DMS53 (cell line): Measurements from ENCODE around the gene HS3ST6.
"Not testable (repeated sequence)": the region's sequence is repeated elsewhere in the genome, so short reads cannot be mapped to it uniquely, and the experiment has no call there.

Experiments
- DNase-seq: peaks from one replicate; lab custom pipeline; 2025; lab: John Stamatoyannopoulos, UW

Gene HS3ST6

GRCh38 chr16:1907226-1907860, 10.9 kb downstream of the HS3ST6 start:
- no peak for DNase-seq

- DNase-seq, result no peak
Measured at GRCh38 chr16:1906846-1907165, 11.4 kb downstream of the HS3ST6 start.

DNA sequence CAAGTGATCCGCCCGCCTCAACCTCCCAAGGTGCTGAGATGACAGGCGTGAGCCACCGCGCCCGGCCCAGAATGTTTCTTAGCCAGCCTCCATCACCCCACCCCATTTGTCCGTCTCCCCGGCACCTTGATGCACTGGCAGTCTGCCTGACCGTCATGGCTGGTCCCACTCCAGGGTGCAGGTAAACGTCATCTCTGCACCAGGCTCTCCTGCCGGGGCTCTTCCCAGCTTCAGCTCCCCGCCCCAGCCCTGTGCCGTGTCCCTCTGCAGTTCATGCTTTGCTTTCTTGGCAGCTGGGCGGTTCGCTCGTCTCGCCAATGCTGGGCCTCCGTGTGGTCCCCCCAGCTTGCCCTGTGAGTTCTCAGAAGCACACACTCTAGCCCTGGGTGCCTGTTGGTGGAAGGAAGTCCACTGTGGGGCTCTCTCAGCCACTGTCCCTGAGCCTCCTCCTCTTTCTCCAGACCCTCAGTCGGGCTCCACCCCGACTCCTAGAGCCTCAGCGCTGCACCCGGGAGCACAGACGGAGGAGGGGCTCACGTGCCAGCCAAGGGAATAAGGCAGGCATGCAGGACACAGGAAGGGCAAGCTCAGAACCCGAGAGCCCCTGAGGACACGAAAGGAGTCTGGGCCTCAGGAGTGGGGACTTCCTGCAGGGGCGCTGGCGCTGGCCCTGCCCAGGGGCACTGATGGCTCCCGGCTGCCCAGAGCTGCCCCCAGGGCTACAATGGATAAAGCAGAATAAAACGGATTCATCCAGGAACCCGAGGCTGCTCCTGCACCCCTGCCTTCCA, 12.0 kb downstream of the HS3ST6 start:
- no peak for DNase-seq

GRCh38 chr16:1903845-1904840, 14.1 kb downstream of the HS3ST6 start:
- no peak for DNase-seq

DNA sequence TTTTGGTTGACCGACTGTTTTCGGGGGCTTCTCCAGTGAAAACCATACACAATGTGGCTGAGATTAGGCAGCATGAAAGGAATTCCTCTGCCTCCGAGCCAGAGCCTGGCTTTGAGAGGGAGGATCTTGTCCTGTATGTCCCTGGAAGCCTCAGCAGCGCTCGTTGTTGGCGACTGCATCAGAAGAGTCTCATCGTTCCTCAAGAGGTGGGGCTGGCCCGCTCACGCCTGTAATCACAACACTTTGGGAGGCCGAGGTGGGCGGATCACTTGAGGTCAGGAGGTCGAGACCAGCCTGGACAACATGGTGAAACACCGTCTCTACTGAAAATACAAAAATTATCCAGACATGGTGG, 15.0 kb downstream of the HS3ST6 start:
- DNase-seq, result no peak

DNA sequence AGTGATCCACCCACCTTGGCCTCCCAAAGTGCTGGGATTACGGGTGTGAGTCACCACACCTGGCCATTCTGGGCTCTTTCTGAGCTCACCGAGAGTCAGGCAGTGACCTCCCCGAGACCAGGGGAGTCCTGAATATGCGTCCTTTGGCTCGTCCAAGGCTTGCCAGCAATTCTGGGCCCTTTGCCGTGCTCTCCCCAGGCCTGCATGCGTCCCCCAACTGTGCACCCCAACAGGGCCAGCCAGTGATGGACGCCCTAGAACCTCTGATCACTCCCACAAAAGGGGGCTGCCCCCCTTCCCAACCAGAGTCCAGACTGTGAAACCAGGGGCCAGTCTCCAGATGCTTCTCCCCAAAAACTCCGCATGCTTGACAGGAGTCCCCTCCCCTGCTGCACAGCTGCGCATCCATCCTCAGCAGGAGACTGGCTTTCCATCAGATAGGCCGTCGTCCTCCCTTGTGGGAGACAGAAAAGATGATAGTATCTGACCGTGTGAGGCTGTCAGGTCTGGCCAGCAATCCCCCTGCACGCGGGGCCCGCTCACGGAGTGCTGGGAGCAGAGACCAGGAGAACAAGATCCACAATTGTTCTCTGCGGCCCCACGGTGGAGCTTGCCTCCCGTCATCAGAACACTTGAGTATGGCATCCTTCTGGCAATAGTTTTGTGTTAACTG, 15.5 kb downstream of the HS3ST6 start:
- DNase-seq, result no peak

GRCh38 chr16:1900452-1900774, 17.8 kb downstream of the HS3ST6 start:
- DNase-seq, result peak; percentile 97

GRCh38 chr16:1899641-1900451, 18.4 kb downstream of the HS3ST6 start:
- peak; percentile 97 for DNase-seq

DNA sequence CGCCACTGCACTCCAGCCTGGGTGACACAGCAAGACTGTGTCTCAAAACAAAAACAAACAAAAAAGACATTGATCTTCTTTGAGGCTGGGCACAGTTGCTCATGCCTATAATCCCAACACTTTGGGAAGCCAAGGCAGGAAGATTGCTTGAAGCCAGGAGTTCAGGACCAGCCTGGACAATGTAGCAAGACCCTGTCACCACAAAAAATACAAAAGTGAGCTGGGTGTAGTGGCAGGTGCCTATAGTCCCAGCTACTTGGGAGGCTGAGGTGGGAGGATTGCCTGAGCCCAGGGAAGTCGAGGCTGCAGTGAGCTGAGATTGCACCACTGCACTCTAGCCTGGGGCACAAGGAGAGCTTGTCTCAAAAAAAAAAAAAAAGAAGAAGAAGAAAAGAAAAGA, 20.5 kb downstream of the HS3ST6 start:
- DNase-seq, result not testable (repeated sequence)

GRCh38 chr16:1895949-1896675, 22.1 kb downstream of the HS3ST6 start:
- DNase-seq, result no peak

DNA sequence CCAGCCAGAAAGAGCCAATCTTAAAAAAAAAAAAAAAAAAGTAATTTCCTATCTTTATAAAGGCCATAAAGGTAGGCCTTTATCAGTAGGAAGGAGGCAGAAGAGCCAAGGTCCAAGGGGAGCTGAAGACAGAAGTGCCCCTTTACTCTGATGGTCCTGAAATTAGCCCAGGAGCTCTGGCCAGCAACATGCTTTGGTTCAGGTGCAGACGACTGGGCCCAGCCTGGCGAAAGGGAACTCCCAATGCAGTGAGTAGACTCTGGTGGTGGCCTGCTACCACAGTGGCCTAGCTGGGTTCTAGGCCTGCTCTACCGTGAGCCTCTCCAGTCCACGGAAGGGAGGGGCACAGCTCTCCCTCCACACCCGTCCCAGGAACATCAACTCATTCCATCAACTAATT, 23.1 kb downstream of the HS3ST6 start:
- DNase-seq, result no peak

DNA sequence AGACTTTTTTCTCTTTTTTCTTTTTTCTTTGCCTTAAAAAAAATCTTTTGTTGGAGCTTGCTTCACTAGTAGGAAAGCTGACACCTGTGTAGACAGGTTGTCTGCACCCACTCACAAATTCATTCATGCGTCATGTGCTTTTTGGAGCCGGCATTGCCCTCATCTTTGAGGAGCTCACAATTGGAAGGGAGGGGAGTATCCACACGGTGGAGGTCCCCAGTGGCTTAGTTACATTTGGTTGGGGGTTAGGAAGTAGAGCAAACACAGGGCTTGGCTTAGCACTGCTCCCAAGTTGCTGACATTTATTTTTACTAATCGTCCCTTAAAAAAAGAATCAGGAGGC, 27.5 kb downstream of the HS3ST6 start:
- peak; percentile 83 for DNase-seq

DNA sequence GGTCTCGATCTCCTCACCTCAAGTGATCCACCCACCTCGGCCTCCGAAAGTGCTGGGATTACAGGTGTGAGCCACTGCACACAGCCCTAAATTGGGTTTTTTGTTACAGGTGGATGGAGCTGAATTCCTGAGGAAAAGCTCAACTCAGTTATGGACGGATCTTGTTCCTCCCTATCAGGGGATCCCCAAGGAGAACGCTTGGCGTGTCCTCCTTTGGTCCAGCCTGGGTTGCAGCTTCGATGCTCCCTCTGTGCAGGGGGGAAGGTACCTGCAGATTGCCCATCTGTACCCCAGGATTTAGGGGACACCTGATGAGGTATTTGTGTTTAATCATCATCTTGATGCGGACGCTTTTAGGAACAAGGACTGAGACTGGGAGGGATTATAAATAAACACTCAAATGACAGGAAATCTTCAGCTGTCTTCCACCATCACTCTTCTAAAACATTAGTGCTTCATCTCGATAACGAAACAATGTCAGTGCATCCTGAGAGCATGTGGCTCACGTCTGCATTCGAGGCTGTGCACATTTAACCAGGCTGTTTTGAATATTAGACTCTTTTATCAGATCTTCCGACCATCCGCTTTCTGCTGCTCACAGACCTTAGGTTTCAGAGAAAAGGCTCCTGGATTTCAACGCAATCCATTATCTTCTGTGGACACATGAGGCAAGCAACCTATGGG, 28.0 kb downstream of the HS3ST6 start:
- DNase-seq, result no peak

GRCh38 chr16:1887711-1888354, 30.4 kb downstream of the HS3ST6 start:
- no peak for DNase-seq

- DNase-seq, result no peak
Measured at GRCh38 chr16:1884889-1885288, 33.3 kb downstream of the HS3ST6 start.

GRCh38 chr16:1884155-1884760, 34.0 kb downstream of the HS3ST6 start:
- peak; percentile 58 for DNase-seq

GRCh38 chr16:1881172-1881571, 37.0 kb downstream of the HS3ST6 start:
- not testable (repeated sequence) for DNase-seq

- no peak for DNase-seq
Measured at GRCh38 chr16:1879477-1879876, 38.7 kb downstream of the HS3ST6 start.

DNA sequence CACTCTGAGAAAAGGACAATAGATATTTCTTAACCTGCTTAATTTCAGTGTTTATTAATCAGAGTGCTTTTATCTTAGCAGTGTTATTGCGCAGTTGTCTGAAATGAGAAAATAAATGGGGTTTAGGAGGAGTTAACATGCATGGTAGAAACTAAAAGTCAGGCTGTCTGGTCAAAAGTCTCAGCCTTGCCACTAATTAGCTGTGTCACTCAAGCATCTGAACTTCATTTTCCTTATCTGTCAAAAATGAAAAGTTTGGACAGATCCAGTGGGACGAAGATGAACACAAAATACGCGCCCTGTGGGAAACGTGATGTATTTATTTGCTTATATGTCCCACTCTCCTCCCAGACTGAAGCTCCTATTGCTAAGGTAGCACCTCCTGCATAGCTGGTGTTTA, 40.0 kb downstream of the HS3ST6 start:
- DNase-seq, result no peak
